ENCODE measurements around the gene RFTN1. TPM values are rescaled to one million over a fixed set of nuclear protein-coding genes. Genes with fewer than 3 reads are reported as not detected.

RFTN1 gene
- total and polyA plus RNA-seq, 2 of the 8 experiments (the other 6 are each of a cell fraction or from before 2014, with no cell fraction given) = 4.6 to 6.7 TPM

DNA sequence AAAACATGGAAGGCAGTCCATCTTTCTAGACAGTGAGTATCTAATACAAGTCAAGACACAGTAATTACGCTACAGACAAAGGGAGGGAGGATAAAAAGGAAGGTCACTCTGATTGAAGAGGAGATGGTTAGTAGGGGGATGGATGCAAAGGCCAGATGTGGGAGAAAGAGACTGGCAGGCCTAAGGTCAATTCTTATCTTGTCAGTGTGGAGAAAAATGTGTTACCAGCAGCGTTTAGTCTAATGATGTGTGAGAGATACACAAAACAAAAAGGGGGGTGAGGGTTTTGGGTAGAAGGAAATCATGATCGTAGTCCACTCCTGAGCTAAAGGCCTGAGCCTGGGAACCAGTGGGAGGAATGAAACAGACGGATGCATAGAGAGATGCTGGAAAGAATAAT is 46.7 kb downstream of the RFTN1 start:
- no peaks in the 10 kb centered on the region for H3K9me3 ChIP-seq (ENCODE audit: insufficient read depth in 2 of 2, low read depth in 1 of 2, low read length in 1 of 2)
- no peak overlapping the region for H2BK12ac ChIP-seq (ENCODE audit: low read depth, low read length)
- no peaks in the 10 kb centered on the region for H3K79me2 ChIP-seq (ENCODE audit: control insufficient read depth in 1 of 2, insufficient read depth in 2 of 2, low read length in 2 of 2)
- H4K20me1 ChIP-seq (replicated peaks in 1 of 2; ENCODE audit: control insufficient read depth in 1 of 2, insufficient read depth in 2 of 2, low read length in 2 of 2) = no peaks in the 10 kb centered on the region
- 88% methylated on average over 4 of the region's 4 CpGs; no CpG with 5 or more reads in 1 of the 2 experiments for WGBS, 2 experiments (ENCODE audit: extremely low coverage in 1 of 2, insufficient coverage in 1 of 2, insufficient read length in 1 of 2, insufficient replicate concordance in 2 of 2, low coverage in 1 of 2, low lambda C conversion rate in 2 of 2, missing lambda C conversion rate in 1 of 2)
- no peak overlapping the region for H2AK5ac ChIP-seq (ENCODE audit: low read depth, low read length)
- no peak overlapping the region for H3K4ac ChIP-seq (replicated peaks; ENCODE audit: insufficient read length, low read depth, low read length)
- no peak overlapping the region for H2BK5ac ChIP-seq (ENCODE audit: low read depth, low read length)
- no peak overlapping the region for H3K56ac ChIP-seq (replicated peaks; ENCODE audit: insufficient read length, low read depth, low read length)
- no peak overlapping the region for H2BK120ac ChIP-seq (replicated peaks; ENCODE audit: low read depth, low read length)
- CTCF ChIA-PET (ENCODE audit: partially characterized antibody) = interaction anchor here (0.8 to 1.5 kb wide), 3 partner anchors 8 to 101 kb away, joined by 3 to 4 read pairs (median 3); no protein-coding TSS in a partner anchor
- H2AFZ ChIP-seq (ENCODE audit: low read length) = no peak overlapping the region
- H3K27ac ChIP-seq (ENCODE audit: low read depth, low read length) = no peak overlapping the region
- POLR2A ChIA-PET (ENCODE audit: partially characterized antibody) = interaction anchor here (1.2 kb wide), 1 partner anchor 8 kb away, joined by 3 read pairs; no protein-coding TSS in a partner anchor
- H3K9ac ChIP-seq (replicated peaks in 1 of 4; ENCODE audit: extremely low read depth in 1 of 4, low read depth in 3 of 4, low read length in 3 of 4) = no peak overlapping the region
- no peak overlapping the region for H3K14ac ChIP-seq (ENCODE audit: insufficient read length)
- H3K4me3 ChIP-seq (ENCODE audit: extremely low read depth in 1 of 4, insufficient read depth in 2 of 4, low read depth in 3 of 4, low read length in 4 of 4) = no peak overlapping the region
- H4K91ac ChIP-seq (replicated peaks; ENCODE audit: insufficient read length, low read length) = no peak overlapping the region
- H3K27me3 ChIP-seq (replicated peaks in 1 of 4; ENCODE audit: control insufficient read depth in 3 of 4, extremely low read depth in 1 of 4, insufficient read depth in 3 of 4, low read length in 3 of 4) = no peaks in the 10 kb centered on the region; a peak in 1 of 7 replicates
- H3K23ac ChIP-seq (ENCODE audit: insufficient read length) = no peak overlapping the region
- no peak overlapping the region for H2BK20ac ChIP-seq (ENCODE audit: low read length)
- no peak overlapping the region for H2BK15ac ChIP-seq (ENCODE audit: low read length)
- no peak overlapping the region for H4K8ac ChIP-seq (ENCODE audit: extremely low read depth, insufficient read depth, low read length)
- H3K4me2 ChIP-seq (ENCODE audit: insufficient read depth in 1 of 2, low read depth in 2 of 2, low read length in 2 of 2) = no peak overlapping the region
- H3K79me1 ChIP-seq (ENCODE audit: low read depth, low read length) = no peaks in the 10 kb centered on the region
- H3K18ac ChIP-seq (ENCODE audit: extremely low read depth, low read length) = no peak overlapping the region
- no peak overlapping the region for H4K5ac ChIP-seq (ENCODE audit: insufficient read length, low read depth, low read length)
- peaks cover 0 to 5% (median 1%) of the 10 kb centered on the region in 4 experiments; a peak in 1 of 7 replicates for H3K4me1 ChIP-seq (replicated peaks in 1 of 4; ENCODE audit: control insufficient read depth in 3 of 4, insufficient read depth in 4 of 4, low read length in 3 of 4)
- DNase-seq (ENCODE audit: low read depth in 1 of 2, low spot score in 2 of 2) (no peak), FAIRE-seq (no peak)
- no peaks in the 10 kb centered on the region for H3K36me3 ChIP-seq (ENCODE audit: control insufficient read depth in 2 of 4, insufficient read depth in 4 of 4, low read length in 3 of 4)
- no peaks in the 10 kb centered on the region for H3K23me2 ChIP-seq (ENCODE audit: low read depth, low read length)
- TF ChIP-seq SIN3A (conservative IDR thresholded peaks at IDR 0.05 in 1 of 2, IDR thresholded peaks at IDR 0.05 in 1 of 2; ENCODE audit: low read depth in 1 of 2, low read length in 2 of 2) (no peak), RNF2 (IDR thresholded peaks at IDR 0.05; ENCODE audit: borderline replicate concordance, low read depth, low read length, missing control alignments, poor library complexity, severe bottlenecking) (no peak), SRF (IDR thresholded peaks at IDR 0.05; ENCODE audit: low read depth, low read length) (no peak), TCF12 (IDR thresholded peaks at IDR 0.05; ENCODE audit: low read depth, low read length) (no peak), FOSL1 (IDR thresholded peaks at IDR 0.05; ENCODE audit: insufficient read depth, low read depth, low read length) (no peak)

Measured in H1 (cell line).